Glutamatergic neuron (in vitro differentiated cells): Measurements from ENCODE around the gene SBK3. TPM values are rescaled to one million over a fixed set of nuclear protein-coding genes. Genes with fewer than 3 reads are reported as not detected.

Source experiments
- DNase-seq: peaks from one replicate; pipeline ENCODE4 v3.0.0; 2022
- H3K27ac Mint-ChIP-seq: one replicate; pipeline ENCODE4 v1.8.0; 2020; ENCODE audit warnings: mild to moderate bottlenecking, mixed read lengths, inconsistent platforms; ENCODE audit not compliant: unreplicated experiment
- H3K27me3 Mint-ChIP-seq: one replicate; pipeline ENCODE4 v1.8.0; 2020; ENCODE audit warnings: mild to moderate bottlenecking, moderate library complexity, mixed read lengths, inconsistent platforms; ENCODE audit not compliant: unreplicated experiment
- H3K36me3 Mint-ChIP-seq: one replicate; pipeline ENCODE4 v1.8.0; 2020; ENCODE audit warnings: mild to moderate bottlenecking, mixed read lengths, inconsistent platforms; ENCODE audit not compliant: unreplicated experiment
- H3K4me1 Mint-ChIP-seq: one replicate; pipeline ENCODE4 v1.8.0; 2020; ENCODE audit warnings: mild to moderate bottlenecking, low read depth, mixed read lengths, inconsistent platforms; ENCODE audit not compliant: unreplicated experiment
- H3K4me3 Mint-ChIP-seq: one replicate; pipeline ENCODE4 v1.8.0; 2020; ENCODE audit warnings: mild to moderate bottlenecking, mixed read lengths, inconsistent platforms; ENCODE audit not compliant: unreplicated experiment
- H3K9me3 Mint-ChIP-seq: one replicate; pipeline ENCODE4 v1.8.0; 2020; ENCODE audit warnings: mild to moderate bottlenecking, moderate library complexity, mixed read lengths, inconsistent platforms; ENCODE audit not compliant: unreplicated experiment
- total RNA-seq: library from RNA; stranded (reverse); fragmentation: NEBNext Ultra II Directional; extraction: Animal tissue kit (Norgen Biotek cat#: 25700); gene quantifications from one replicate; pipeline ENCODE4 v1.2.1, GENCODE V29; 2021; ENCODE audit not compliant: unreplicated experiment
- TF ChIP-seq, protein P1 (sequence below): fragments of 200-600 bp; sonication (generic); IDR thresholded peaks from one replicate; pipeline ENCODE4 v1.5.0; 2021; ENCODE audit not compliant: partially characterized antibody, unreplicated experiment

The SBK3 gene
- total RNA-seq, 1 donor from 2014 or later: not detected

DNA sequence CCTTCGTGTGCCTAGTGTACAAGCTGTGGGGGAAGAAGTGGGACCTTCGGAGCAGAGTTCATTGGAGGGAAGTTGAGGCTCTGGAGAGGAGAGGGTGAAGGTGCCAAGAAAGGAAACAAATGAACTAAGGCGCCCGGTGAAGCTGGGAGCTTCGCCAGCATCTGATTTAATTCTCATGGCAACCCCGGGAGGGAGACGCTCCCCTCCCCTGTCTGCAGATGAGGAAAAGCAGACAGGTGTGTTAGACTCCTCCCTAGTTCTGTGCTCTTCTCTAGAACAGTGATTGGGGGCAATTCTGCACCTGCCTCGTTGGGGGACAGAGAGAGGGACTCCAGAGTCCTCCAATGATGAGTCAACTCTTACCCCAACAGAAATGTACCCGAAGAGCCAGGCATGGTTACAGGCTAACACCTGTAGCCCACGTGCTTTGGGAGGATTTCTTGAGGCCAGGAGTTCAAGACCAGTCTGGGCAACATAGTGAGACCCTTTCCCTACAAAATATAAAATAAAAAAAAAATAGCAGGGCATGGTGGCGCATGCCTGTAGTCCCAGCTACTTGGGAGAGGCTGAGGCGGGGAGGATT lies 52.9 kb downstream of the SBK3 start:
- peaks cover 6% of the 10 kb centered on the region for H3K9me3 Mint-ChIP-seq
- H3K4me3 Mint-ChIP-seq: peak overlapping the region; percentile 3
- H3K4me1 Mint-ChIP-seq: peaks cover 12% of the 10 kb centered on the region
- TF ChIP-seq, protein P1, sequence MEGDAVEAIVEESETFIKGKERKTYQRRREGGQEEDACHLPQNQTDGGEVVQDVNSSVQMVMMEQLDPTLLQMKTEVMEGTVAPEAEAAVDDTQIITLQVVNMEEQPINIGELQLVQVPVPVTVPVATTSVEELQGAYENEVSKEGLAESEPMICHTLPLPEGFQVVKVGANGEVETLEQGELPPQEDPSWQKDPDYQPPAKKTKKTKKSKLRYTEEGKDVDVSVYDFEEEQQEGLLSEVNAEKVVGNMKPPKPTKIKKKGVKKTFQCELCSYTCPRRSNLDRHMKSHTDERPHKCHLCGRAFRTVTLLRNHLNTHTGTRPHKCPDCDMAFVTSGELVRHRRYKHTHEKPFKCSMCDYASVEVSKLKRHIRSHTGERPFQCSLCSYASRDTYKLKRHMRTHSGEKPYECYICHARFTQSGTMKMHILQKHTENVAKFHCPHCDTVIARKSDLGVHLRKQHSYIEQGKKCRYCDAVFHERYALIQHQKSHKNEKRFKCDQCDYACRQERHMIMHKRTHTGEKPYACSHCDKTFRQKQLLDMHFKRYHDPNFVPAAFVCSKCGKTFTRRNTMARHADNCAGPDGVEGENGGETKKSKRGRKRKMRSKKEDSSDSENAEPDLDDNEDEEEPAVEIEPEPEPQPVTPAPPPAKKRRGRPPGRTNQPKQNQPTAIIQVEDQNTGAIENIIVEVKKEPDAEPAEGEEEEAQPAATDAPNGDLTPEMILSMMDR: no peak
- H3K36me3 Mint-ChIP-seq: no peaks in the 10 kb centered on the region
- DNase-seq: no peak
- peaks cover 12% of the 10 kb centered on the region for H3K27me3 Mint-ChIP-seq
- no peak overlapping the region for H3K27ac Mint-ChIP-seq

DNA sequence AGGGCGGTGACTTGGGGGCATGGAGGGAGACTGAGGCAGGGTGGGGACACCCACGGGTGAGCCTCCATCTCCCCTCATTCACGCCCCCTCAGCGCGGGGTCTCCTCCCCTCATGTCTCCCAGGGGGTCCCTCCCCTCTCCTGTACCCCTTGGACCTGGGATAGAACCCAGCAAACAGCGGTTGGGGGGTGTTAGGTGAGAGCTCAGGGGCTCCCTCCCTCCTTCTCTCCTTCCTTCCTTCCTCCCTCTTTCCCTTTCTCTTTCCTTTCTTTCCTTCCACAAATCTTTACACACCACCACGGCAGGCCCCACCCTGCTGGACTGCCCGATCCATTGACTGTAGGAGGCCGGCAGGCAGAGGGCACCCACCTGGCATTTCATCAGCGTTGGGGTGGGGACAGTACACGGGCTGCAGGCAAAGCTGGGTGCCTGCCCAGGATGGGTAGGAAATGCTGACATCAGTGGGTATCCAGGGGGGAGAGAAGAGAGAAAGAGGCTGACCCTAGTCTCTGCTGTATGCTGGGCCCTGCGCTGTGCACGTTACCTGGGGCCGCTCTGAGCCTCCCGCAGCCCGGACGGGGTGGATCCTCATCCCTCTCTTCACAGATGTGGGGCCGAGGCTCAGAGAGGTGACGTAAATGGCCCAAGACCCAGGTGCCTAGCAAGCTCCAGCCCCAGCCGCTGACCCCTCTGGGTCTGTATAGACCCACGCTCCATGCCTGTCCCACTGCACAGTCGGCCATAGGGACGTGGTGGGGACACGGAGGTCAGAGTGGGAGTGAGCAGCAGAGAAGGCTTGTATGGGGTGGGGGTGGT lies 53.6 kb downstream of the SBK3 start:
- peak overlapping the region; percentile 3 for H3K4me3 Mint-ChIP-seq
- H3K9me3 Mint-ChIP-seq: peaks cover 5% of the 10 kb centered on the region
- H3K36me3 Mint-ChIP-seq: no peaks in the 10 kb centered on the region
- DNase-seq: no peak
- TF ChIP-seq, protein P1: no peak
- H3K4me1 Mint-ChIP-seq: peaks cover 15% of the 10 kb centered on the region
- peaks cover 15% of the 10 kb centered on the region for H3K27me3 Mint-ChIP-seq
- no peak overlapping the region for H3K27ac Mint-ChIP-seq

Other genes starting within 250 kb of the SBK3 start
- gene TMEM150B, start 220.2 kb downstream of the SBK3 start, total RNA-seq: not detected
- 105 TPM for gene KMT5C, start 205.7 kb downstream of the SBK3 start, total RNA-seq
- gene COX6B2, start 190.8 kb downstream of the SBK3 start, total RNA-seq: 2.8 TPM
- gene GARIN5B, start 182.3 kb downstream of the SBK3 start, total RNA-seq: 0.17 TPM
- 18.1 TPM for gene IL11, start 175.1 kb downstream of the SBK3 start, total RNA-seq
- gene TMEM190, start 168.7 kb downstream of the SBK3 start, total RNA-seq: 3.7 TPM
- 1.3 TPM for gene TMEM238, start 161.3 kb downstream of the SBK3 start, total RNA-seq
- 1,087 TPM for gene RPL28, start 159.6 kb downstream of the SBK3 start, total RNA-seq
- 235 TPM for gene UBE2S, start 137.8 kb downstream of the SBK3 start, total RNA-seq
- 3.2 TPM for gene SHISA7, start 102.2 kb downstream of the SBK3 start, total RNA-seq
- 24.9 TPM for gene ISOC2, start 83.9 kb downstream of the SBK3 start, total RNA-seq
- gene C19orf85, start 80.8 kb downstream of the SBK3 start, total RNA-seq: not detected
- 13.7 TPM for gene ZNF628, start 68.9 kb downstream of the SBK3 start, total RNA-seq
- gene NAT14, start 60.4 kb downstream of the SBK3 start, total RNA-seq: 125 TPM
- gene SSC5D, start 57.1 kb downstream of the SBK3 start, total RNA-seq: 7.6 TPM
- 0.42 TPM for gene SBK2, start 8.4 kb downstream of the SBK3 start, total RNA-seq
- 48.9 TPM for gene ZNF579, start 35.3 kb upstream of the SBK3 start, total RNA-seq
- gene FIZ1, start 54.0 kb upstream of the SBK3 start, total RNA-seq: 26.0 TPM
- 6.7 TPM for gene ZNF524, start 54.7 kb upstream of the SBK3 start, total RNA-seq
- gene ZNF865, start 60.1 kb upstream of the SBK3 start, total RNA-seq: 14.6 TPM
- 8.4 TPM for gene ZNF784, start 79.0 kb upstream of the SBK3 start, total RNA-seq
- gene ZNF580, start 95.5 kb upstream of the SBK3 start, total RNA-seq: 43.6 TPM
- 31.0 TPM for gene ZNF581, start 98.1 kb upstream of the SBK3 start, total RNA-seq
- gene CCDC106, start 102.7 kb upstream of the SBK3 start, total RNA-seq: 32.1 TPM
- 216 TPM for gene U2AF2, start 109.5 kb upstream of the SBK3 start, total RNA-seq
- 150 TPM for gene EPN1, start 129.7 kb upstream of the SBK3 start, total RNA-seq
- not detected for gene NLRP9, start 192.9 kb upstream of the SBK3 start, total RNA-seq
- not detected for gene RFPL4A, start 213.6 kb upstream of the SBK3 start, total RNA-seq
- 0.96 TPM for gene RFPL4AL1, start 223.6 kb upstream of the SBK3 start, total RNA-seq